HT-29 (cell line): ENCODE data around the gene PDE4B. TPM values are rescaled to one million over a fixed set of nuclear protein-coding genes. Genes with fewer than 3 reads are reported as not detected.
"Not testable (repeated sequence)": the region's sequence is repeated elsewhere in the genome, so short reads cannot be mapped to it uniquely, and the experiment has no call there.

Experiments used
- DNase-seq: peaks from one replicate; pipeline ENCODE4 v3.0.0-alpha.2; 2015; ENCODE audit warnings: low spot score
- total RNA-seq: library from RNA; depleted of rRNA; stranded (reverse); fragments of >200 nt; shearing (Covaris generic); gene quantifications from 2 replicates; pipeline ENCODE4 v1.2.3, GENCODE V29; 2014

The PDE4B gene
- total RNA-seq, 1 experiment from 2014 or later = 0.13 TPM

- no peak for DNase-seq
Measured at GRCh38 chr1:65953170-65953569, 160.5 kb downstream of the PDE4B start.

DNA sequence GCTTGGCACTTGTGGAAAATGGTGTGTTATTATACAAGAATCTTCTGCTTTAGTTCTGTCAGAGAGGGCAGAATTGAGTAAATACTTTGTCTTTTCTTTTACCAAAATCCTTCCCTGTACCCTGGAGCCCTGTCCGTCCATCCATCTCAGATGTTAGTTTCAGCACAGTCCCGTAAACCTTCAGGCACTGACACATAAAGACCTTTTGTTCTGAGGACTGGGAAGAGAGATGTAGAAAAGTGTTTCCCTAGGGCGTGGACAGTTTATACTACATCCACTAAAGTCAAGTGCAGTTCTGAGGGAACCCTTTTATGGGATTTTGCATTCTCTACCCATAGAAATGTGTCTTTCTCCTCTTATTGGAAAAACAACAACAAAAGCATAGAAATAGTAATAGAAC lies 162.4 kb downstream of the PDE4B start:
- DNase-seq = no peak

- no peak for DNase-seq
Measured at GRCh38 chr1:65955503-65955902, 162.8 kb downstream of the PDE4B start.

DNA sequence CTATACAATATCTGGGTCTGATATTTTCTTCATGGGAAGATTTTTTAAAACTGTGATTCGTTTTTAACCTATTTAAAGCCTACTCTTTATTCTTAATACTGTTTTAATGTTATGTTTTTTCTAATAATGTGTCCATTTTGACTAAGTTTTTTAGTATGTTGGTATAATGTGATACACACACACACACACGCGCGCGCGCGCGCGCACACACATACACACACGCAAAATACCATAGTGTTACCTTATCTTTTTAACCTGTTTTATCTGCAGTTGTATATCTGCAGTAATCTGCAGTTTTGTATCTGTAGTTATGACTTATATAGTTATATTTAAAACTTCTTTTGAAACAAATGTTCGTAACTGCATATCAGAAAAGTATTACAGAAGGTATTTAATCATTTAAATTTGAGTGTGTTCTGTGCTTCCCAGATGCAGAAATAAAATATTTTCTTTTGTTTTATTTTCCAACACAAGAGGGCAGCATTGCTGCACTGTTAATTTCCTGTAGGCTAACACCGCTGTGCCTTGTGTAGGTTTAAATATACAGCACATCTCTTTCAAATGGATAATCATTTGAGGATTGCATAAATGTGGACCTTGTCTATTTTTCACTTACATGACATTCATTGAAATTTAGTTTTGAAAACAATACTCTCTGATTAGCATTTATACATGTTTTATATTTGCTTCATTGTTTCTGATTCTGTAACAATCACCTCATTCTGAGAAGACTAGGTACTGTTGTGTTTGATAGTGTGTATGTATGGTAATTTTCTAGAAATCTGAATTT lies 166.1 kb downstream of the PDE4B start:
- DNase-seq = peak; percentile 57

DNA sequence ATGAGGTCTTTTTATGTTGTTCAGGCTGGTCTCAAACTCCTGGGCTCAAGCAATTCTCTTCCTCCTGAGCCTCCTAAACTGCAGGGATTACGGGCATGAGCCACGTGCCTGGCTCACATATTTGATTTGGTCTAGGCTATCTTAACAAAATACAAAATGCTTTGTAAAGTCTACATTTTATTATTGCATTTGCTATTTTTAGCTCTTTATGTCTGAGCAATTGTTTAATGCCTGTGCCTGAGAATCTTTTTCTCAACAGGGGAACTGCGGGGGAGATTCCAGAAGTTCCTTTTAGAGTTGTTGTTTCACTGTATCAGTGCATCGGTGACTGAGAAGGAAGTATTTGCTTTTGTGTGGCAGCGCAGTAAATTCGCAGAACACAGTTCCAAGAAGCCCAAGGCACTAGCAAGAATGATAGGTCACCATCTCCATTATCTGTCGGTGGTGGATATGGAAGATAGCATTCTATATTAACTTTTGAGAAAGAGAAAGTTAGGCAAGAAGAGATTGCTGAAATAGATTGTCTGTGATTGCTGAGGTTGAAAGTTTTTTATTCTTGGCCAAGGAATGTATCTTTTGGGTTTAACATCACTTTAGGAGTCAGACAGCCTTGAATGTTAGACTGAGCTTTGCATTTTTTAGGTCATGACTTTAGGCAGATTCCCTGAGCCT lies 167.3 kb downstream of the PDE4B start:
- no peak for DNase-seq

DNA sequence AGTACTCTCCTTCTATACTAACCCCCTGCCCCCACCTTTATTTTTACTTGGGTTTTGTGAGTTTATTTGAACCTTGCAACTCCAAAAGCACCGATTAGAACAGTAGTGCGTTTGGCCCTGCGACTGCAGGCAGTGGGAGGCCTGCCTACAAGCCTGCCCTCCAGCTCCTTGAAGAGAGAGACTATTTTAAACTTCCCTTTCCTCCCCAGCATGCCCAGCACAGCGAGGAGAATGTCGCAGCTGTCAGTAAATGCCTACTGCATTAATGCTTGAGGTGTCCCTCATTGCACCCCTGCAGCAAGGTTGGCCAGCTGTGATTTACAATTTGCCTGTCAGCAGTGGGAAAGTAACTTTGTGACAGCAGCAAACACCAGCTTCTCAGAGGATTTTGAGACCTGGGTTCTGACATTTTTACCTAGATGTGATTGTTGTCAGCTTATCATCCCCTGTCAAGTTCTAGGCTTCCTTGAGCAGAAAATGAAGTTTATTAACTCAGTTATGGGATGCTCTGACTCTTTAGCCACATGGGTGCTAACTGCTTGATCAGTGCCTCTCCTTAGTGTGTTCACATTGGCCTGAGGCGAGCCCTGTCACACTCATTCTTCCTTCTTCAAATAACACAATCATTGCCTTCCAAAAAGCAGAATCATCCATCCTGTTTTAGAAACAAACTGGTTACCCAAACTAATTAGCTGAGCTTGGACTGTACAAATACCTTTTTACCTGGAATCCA lies 170.6 kb downstream of the PDE4B start:
- DNase-seq = no peak

DNA sequence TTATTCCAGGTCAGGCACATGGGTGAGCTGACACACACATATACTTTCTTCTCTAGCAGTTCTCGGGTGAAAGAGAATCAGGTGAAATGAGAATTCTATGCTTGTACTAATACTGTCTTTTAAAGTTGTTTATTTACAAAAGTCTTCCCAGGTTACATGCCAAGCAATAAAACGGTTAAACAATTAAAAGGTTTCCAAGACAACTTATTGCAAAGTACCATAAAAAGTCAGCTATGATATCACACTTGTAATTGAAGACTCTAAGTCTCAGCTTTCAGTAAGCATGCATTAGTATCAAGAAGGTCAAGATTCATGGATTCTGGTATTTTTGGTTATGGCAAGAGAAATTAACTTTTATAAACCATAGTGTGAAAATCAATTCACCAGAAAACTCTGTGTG lies 171.4 kb downstream of the PDE4B start:
- no peak for DNase-seq

GRCh38 chr1:65965112-65965996 lies 172.7 kb downstream of the PDE4B start:
- no peak for DNase-seq

- not testable (repeated sequence) for DNase-seq
Measured at GRCh38 chr1:65967492-65967891, 174.8 kb downstream of the PDE4B start.

DNA sequence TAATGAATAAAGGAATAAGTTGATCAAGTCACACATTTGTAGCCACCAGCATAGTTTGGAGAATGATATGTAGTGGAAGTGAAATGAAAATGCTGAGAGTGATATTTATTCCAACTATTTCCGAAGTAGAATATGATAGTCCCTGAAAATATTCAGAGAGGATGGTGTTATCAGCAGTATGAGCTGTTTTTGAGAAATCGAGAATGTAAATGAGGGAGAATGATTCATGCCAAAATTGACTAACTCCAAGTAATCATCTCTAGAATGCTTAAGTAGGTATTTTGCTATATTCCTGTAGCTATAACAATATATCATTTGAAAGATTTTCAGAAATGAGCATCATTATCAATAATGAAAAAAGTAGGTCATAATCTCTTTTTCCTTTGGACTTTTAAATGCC lies 178.9 kb downstream of the PDE4B start:
- DNase-seq = no peak

DNA sequence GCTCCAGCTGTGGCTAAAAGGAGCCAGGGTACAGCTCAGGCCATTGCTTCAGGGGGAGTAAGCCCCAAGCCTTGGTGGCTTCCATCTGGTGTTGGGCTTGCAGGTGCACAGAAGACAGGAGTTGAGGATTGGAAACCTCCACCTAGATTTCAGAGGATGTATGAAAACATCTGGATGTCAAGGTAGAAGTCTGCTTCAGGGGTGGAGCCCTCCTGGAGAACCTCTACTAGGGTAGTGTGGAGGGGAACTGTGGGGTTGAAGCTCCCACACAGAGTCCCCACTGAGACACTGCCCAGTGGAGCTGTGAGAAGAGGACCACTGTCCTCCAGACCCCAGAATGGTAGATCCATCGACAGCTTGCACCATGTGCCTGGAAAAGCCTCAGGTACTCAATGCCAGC lies 183.0 kb downstream of the PDE4B start:
- DNase-seq = no peak

DNA sequence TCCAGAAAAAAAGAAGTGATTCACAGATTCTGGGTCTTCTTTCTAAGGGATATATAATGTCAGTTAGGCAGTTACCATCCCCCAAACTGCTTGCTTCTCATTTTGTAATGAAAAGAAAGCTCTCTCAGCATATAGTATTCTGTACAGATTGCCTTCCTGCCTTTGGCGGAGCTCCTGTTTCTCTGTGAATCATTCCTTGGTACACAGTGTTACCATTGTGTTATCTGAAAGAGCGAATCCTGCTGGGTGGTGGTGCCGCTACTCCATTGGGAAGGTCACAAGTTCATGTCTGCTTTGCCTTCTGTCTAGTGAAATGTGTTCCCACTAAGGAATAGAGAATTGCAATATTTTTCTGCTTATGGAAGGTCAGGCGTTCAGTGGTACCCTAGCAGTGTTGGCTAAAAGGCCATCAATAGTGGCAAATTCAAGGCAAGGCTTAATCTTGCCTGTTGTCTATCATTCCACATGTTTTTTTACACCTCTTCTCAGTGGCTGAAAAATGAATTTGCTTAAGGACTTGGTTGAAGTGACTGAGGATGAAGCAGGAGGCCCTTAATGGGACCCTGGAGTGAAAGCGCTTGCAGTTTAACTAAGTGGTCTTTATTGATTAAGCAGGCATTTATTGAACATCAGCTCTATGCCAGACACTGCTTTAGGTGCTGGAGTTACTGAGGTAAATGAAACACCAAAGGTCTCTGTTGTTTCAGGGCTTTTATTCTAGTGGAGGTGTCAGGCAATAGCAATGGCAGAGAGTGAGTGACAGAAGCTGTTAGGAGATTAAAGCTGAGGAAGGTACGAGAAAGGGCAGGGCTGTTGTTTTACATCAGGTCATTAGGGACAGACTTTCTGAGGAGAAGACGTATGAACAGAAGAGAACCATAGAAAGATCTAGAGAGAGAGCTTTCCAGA lies 186.7 kb downstream of the PDE4B start:
- no peak for DNase-seq

GRCh38 chr1:65980237-65980636 lies 187.5 kb downstream of the PDE4B start:
- no peak for DNase-seq

GRCh38 chr1:65983500-65983899 lies 190.8 kb downstream of the PDE4B start:
- DNase-seq = no peak

- no peak for DNase-seq
Measured at GRCh38 chr1:65985393-65986066, 192.8 kb downstream of the PDE4B start.

DNA sequence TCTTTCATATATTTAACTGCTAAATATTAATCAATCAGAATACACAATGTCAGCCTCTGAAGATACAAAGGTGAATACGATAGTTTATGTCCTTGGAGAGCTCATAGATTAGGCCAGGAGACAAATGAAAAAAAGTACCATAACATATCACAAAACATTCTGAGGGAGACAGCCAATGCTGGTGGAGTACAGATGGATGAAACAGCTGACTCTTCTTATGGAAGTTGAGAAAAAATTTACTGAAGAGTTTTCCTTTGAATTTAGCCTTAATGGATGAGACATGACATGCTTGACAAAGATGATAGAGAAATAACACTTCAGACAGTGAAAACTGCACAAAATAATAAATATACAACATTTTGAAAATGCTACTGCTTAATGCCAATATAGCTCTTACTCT lies 193.5 kb downstream of the PDE4B start:
- no peak for DNase-seq

DNA sequence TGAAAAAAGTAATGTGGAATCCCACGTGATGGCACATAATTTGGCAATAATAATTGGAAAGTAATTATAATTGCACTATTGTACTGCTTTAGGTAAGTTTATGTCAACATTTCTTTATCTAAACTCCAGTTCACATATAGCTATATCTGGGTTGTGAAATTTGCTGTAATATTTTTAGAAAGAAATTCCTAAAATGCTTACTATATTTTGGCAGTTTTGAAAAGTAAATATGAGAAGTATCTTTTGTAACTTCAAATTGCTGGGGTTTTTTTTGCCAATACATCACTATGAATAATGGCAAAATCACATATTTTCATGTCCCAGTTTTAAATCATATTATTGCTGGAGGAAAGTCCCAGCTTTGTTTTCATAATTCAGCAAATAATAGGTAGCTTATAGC lies 197.5 kb downstream of the PDE4B start:
- DNase-seq = no peak

GRCh38 chr1:65991694-65992093 lies 199.0 kb downstream of the PDE4B start:
- DNase-seq = no peak

- DNase-seq = no peak
Measured at GRCh38 chr1:65992165-65992821, 199.6 kb downstream of the PDE4B start.
